Activated CD4-positive, alpha-beta T cell treated with anti-CD3 and anti-CD28 coated beads, Interleukin-2, amount 50 U/mL, for 1 hour (primary cell): Measurements from ENCODE around the gene TIMMDC1.
"Not testable (repeated sequence)": the region's sequence is repeated elsewhere in the genome, so short reads cannot be mapped to it uniquely, and the experiment has no call there.

Experiments used
- DNase-seq: peaks from one replicate; pipeline ENCODE4 v3.0.0-alpha.2; 2020

Gene TIMMDC1

DNA sequence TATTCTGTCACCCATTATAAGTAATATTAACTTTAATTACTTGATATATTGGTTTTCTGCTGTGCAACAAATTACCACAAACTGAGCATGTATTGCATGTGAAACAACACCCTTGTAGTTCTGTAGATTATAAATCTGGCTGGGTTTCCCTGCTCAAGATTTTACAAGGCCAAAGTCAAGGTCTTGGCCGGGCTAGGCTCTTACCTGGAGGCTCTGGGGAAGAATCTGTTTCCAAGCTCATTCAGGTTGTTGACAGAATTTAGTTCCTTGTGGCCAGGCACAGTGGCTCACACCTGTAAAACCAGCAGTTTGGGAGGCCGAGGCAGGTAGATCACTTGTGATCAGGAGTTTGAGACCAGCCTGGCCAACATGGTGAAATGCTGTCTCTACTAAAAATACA is 16.3 kb downstream of the TIMMDC1 start:
- DNase-seq, result no peak

DNA sequence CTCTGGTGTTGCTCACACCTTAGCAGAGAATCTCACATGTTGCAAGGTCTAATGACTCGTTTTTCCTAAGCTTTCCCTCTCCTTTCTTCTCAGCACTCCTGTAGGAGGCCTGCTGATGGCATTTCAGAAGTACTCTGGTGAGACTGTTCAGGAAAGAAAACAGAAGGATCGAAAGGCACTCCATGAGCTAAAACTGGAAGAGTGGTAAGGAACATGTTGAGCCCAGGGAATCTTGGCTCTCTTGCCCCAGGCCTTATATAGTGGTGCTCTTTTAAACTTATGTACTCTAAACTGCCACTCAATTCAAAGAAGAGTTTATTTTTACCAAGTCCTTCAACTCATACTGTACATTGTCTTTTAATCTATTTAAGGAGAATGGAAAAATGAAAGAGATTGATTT is 18.8 kb downstream of the TIMMDC1 start:
- DNase-seq, result no peak

GRCh38 chr3:119518026-119518425 is 19.7 kb downstream of the TIMMDC1 start:
- no peak for DNase-seq

DNA sequence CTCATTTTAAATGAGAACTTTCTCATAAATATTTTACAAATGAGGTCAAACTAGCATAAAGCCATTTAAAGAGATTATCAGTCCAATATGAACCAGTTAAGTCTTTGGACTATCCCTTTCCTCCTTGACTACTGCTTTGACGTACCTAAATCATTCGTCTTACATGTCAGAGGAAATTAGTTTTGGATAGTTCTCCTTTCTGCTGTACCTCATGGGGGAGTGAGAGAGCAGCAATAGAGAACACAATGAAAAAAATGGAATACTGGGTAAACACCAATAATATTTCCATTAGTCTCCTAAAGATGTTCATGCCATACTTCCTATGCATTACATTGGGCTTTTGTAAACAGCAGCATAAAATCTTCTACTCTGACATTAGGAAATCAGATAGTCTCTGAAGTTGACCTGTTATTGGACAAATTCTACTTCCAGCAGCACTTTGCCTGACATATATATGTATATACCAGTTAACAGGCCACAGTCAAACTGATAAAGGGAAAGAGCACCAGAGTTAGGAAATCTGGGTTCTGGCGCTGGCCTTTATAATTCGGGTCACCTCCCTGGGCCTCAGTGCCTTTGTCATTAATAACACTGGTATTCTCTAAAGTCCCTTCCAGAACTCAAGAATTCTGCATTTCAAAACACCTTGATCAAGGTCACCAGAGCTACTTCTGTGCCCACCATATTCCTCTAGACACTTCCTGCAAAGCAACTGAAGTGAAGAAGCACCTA is 26.8 kb downstream of the TIMMDC1 start:
- DNase-seq, result no peak

GRCh38 chr3:119527714-119528113 is 29.4 kb downstream of the TIMMDC1 start:
- DNase-seq, result no peak

- DNase-seq, result no peak
Observed at GRCh38 chr3:119529883-119530282, 31.5 kb downstream of the TIMMDC1 start.

- DNase-seq, result no peak
Observed at GRCh38 chr3:119530456-119530855, 32.1 kb downstream of the TIMMDC1 start.

DNA sequence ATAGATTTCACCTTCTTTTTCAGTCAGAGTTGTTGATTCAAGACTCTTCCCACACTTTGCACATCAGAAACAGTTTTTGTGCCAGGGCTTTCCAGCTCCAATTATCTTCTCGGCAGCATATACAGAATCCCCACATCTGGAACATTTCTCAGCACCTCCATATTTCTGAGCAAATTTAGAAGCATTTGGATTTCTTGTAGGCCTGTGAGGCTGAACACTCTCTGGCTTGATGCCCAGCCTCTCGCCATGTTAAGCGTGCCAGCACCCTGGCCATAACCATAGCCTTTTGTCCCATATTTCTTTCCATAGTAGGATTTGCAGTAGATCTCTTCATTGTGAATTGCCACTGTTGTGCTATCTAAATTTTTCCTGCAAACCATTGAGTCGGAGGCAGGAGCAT is 32.8 kb downstream of the TIMMDC1 start:
- DNase-seq, result no peak

DNA sequence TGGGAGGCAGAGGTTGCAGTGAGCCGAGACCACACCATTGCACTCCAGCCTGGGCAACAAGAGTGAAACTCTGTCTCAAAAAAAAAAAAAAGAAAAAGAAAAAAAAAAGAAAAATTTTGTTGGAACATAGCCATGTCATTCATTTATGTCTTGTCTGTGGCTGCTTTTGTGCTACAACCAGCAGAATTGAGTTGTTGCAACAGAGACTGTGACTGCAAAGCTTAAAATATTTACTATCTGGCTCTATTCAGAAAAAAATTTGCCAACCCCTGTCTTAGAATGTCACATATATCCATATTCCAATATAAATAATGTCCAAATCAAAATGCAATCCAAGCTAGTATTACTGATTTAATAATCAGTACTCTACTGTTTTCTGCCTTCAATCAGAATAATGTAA is 35.9 kb downstream of the TIMMDC1 start:
- no peak for DNase-seq

DNA sequence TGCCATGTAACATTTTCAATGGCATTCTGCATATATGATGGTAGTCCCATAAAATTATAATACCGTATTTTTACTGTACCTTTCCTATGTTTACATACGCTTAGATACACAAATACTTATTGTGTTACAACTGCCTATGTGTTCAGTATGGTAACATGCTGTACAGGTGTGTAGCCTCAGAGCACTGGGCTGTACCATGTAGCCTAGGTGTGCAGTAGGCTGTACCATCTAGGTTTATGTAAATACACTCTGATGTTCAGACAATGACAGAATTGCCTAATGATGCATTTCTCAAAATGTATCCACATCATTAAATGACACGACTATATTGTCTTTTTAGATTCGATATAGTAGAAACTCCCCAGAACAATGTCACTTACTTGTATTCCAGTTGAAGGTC is 38.4 kb downstream of the TIMMDC1 start:
- no peak for DNase-seq

DNA sequence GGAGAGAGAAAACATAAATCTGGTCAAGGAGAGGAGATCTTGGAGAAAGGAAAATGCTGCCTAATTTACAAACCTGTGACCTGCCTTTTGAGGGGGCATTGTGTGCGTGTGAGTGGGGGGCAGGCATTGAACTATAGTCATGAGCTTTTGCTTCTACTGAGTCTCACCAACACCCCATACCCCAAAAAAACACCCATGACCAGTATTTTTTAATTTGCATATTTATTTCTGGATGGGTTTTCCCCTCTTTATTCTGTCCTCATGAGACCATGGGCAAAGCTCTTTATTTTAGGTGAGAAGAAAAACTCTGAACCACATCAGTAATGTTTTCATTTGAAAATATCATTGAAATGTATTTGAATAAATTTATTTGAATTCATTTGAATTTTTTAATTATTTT is 40.4 kb downstream of the TIMMDC1 start:
- no peak for DNase-seq

DNA sequence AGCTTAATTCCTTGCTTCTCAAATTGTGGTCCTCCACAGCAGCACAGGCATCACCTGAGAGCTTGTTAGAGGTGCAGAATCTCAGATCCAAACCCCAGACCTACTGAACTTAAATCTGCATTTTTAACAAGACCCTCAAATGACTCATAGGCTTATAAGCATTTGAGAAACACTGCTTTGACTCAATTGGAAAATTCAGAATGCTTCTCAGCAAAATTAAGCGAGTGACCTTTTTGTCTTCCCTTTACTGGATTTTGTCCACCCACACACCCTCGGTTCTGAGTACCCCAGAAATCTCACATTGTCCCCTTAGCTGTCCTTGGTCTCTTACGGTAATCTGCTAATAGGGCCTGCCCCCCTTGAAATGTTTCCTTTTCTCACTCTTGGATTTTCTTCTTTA is 43.2 kb downstream of the TIMMDC1 start:
- no peak for DNase-seq

DNA sequence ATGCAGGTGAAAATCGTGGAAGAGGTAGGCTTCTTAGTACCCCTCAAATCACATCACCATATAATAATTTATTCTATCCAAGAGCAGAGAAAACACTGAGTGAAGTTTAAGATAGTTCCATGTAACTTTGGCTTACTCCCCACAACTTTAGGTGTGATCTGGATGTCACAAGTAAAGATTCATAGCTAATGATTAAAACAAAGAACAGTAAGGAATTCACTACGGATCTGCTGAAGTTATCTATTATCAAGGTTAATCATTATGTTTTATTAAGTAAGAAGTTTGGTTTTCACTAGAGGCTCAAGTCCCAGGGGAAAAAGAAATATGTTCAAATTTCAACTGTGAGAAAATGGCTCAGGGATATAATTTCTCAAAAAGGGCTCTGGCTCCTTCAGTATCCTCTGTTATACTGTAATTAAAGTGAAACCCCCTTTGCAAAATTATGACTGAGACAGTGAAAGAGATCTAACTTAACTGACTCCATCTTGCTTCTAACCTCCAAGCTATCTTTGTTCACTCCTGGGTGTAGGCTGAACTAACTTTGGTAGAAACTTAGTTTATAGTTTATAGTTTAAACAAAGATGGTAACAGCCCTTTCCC is 43.9 kb downstream of the TIMMDC1 start:
- no peak for DNase-seq

DNA sequence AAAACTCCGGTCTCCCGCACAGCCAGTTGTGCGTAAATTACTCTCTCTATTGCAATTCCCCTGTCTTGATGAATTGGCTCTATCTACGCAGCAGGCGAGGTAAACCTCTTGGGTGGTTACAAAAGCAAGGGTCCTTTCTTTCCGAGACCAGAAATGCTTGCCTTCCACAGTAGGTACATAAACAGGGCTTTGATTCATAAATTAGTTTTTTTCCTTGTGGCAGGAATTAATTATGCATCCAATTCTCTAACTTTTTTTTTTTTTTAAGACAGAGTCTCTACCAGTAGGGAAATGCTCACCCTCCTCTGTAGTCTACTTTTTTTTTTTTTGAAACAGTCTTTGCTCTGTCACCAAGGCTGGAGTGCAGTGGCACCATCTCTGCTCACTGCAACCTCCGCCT is 44.8 kb downstream of the TIMMDC1 start:
- DNase-seq, result no peak

DNA sequence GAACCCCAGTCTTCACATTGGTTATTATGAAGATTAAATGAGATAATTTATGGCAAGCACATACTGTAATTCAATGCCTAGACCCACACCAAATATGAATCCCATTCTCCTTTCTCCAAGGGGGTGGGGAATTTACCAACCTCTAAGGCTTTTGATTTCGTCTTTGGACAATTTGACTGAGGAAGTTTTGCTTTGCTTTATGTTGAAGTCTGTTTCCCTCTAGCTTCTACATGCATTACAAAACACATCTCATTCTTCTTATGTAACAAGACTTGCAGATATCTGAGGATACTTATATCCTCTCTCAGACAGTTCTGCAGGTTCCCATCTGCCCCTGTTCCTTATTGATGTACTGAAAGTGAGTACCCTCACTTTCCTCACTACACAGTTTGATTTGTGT is 48.9 kb downstream of the TIMMDC1 start:
- no peak for DNase-seq

DNA sequence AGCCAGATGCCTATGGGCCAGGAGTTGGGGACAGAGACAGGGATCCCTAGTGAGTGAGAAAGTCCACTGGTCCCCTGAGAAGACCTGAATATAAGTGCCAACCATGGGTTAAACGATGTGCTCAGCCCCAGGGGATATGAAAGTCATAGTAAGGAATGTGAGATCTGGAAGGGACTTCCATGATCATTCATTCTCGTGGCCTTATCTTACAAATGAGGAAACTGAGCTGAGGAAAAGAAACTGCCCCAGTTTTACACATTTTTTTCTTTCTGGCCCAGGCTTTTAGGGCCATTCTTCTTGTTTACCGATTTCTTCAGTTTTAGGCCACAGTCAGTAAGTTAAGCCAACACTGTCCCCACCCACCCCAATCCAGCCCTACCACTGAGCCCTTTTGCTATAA is 50.0 kb downstream of the TIMMDC1 start:
- DNase-seq, result no peak

GRCh38 chr3:119550192-119550910 is 52.0 kb downstream of the TIMMDC1 start:
- no peak for DNase-seq

GRCh38 chr3:119551598-119551997 is 53.3 kb downstream of the TIMMDC1 start:
- no peak for DNase-seq

- DNase-seq, result not testable (repeated sequence)
Observed at GRCh38 chr3:119552928-119553327, 54.6 kb downstream of the TIMMDC1 start.

DNA sequence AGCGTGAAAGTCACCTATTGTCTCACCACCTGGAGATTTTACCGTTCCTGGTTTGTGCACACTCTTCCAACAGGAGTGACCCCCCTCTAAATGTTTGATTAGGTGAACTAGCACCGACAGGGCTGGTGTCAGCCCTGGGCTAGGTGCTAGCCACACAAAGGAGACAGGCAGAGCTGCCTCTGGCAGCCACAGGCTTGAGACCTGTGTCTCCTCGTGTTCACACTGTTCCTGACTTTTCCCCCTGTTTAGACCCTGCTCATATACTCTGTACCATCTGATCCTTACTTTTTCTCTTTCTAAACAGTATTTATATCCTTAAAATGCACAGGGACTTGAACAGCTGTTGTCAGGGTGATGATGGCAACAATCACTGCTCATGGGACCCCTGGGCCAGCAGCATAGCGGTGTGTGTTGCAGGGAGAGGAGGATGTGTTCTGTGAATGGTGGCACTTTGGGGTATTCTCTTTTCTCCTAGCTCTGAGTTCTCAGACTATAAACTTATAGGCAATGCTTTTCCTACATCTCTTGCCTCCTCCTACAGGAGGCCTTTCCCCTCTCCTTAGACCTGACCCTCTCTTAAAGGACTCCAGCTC is 55.6 kb downstream of the TIMMDC1 start:
- no peak for DNase-seq

DNA sequence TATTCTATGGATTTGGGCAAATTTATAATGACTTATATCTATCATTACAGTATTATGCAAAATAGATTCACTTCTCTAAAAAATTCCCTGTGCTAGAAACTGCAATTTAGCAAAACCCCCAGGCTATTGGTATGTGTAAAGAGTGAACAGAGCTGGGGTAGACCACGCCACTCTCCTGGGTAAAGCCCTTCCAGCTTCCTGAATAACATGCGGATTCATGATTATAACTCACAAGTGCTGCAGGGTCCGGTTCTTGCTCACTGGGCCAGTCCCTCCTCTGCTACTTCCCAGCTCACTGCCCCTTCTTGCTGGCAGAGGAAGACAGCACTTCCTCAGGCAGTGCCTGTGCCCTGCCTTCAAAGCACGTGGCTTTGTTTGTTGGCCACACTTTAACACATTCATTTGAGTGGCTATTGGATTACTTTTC is 57.0 kb downstream of the TIMMDC1 start:
- no peak for DNase-seq

DNA sequence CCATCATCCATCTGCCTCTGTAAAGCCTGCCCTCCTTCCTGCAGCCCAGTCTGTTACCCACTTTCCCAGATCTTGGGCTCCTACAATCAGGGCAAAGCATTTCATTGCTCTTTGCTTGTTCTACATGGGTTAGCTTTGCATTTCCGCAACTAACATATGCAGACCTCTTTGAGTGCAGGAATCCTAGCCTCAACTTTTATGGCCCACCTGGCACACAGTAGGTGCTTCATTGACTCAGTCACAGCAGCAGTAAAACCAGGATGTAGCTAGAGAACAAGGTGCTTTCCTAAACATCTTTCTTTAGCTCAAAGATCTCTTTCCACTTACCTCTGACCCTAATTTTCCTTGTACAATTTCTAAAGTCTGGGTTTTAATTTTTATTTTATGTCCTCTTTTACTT is 57.6 kb downstream of the TIMMDC1 start:
- DNase-seq, result no peak

GRCh38 chr3:119557192-119557876 is 59.0 kb downstream of the TIMMDC1 start:
- no peak for DNase-seq
